Activated naive CD4-positive, alpha-beta T cell treated with anti-CD3 and anti-CD28 coated beads, Interleukin-2, amount 50 U/mL, for 16 hours (primary cell): Measurements from ENCODE around the gene POLG2.

Source experiments
- DNase-seq: peaks from one replicate; pipeline ENCODE4 v3.0.0-alpha.2; 2020

The POLG2 gene

DNA sequence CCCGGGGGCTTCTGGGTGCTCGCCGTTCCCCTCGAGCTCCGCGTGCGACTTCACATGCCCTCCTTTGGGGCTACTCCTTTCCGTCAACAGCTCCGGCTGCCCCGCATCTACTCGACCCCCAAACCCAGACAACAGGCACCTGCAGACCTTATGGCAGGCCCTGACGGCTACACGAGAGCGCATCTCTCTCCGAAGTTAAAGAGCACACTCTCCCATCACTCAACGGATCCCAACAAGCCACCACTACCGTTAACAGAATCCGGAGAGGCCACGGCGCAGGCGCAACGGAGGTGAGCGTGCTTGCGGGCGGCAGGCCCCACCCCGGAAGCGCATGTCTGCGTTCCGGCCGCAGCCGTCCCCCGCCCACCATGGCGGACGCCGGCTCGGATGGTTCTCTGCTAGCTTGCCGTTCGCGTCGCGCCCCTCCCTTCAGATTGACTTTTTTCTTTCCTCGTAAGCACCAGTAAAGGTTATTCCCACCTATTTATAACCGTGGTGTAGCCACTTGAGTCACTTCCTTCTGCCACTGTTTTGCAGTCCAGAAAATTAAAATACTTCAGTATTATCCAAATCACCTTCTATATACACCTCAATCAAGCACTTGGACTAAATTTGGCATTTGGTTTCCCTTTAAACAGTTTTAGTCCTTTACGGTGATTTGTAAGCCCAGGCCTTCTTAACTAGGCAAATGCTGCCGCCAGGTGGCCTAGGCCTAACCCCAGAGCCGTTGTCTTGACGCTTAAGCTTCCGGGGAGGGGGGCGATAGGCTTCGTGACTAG, at the start of gene POLG2:
Gene POLG2 (minus strand): TSS at position 269 of the 779 bp plus-strand sequence. CDS start 86 bp downstream, at position 183.
- peak; percentile 95 for DNase-seq

DNA sequence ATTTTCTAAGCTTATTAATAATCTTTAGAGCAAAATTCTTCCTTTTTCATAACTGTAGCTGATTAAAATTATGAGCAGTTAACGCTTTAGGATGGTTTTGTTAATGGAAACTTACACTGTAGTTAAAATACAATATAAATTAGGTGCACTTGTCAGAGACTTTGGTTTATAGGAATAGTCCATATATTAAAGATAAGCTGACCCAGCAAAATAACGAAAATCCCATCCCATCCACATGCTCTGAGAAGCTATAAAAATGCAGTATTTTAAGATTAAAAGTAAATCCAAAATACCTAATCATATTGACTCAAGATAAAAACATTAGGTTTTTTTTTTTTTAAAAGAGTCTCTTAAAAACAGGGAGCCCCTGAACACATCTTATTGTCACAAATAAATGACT, 47.9 kb upstream of the POLG2 start:
- DNase-seq: no peak

- no peak for DNase-seq
These were observed 43.4 kb upstream of the POLG2 start for GRCh38 chr17:64540118-64540776.

DNA sequence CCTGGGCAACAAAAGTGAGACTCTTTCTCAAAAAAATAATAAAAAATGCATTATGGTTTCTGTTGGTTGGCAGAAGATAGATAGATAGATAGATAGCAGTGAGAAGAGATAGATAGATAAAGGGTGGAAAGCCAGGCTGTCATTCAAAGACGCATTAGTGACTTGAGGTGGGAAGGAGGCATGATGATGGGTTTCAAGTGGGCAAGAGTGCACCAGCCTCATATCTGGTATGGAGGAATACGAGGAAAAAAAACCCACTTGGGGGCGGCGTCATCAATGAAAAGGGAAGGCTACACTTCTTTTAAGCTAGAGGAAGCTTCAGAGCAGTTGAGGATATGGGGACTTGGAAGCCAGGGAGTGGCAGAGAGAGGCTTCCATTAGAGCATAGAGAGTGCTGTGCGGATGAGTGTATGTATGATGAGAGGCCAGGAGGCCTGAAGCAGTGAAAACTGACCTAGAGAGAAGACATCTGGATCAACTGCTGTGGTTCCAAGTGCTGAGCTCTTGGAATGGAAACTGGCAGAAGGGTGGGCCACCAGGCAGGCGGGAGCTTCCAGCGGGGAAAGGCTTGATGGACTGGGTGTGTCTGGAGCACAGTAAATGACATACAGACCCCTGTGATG, 41.8 kb upstream of the POLG2 start:
- no peak for DNase-seq

DNA sequence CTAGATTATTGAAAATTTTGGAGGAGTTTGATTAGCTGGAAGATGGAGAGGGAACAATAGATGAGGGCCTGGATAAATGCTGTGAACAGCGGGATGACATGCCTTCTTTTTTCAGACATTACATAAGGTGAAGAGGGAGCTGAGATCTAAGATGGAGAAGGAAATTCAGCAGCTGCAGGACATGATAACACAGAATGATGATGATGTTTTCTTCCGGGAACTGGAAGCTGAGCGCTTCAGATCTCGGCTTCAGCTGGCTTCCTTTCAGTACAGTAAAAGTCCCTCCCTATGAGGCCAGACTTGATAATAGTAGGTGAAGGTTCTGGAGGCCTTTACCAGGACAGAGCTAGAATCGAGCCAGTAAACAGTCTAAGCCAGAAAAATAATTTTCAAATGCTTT, 40.6 kb upstream of the POLG2 start:
- DNase-seq: no peak

DNA sequence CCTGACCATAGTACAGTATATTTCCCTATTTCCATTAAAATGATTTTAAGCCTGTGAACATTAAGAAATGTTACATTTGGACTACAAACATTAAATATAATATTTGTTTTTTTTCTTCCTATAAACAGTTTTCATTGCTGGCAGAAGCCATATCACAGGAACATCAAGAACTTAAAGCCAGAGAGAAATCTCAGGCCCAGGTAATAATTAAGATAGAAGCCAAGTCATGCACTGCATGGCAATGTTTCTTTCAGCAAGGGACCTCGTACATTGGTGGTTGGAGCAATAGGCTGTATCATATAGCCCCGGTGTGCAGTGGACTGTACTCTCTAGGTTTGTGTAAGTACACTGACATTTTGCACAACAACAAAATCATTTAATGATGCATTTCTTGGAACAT, 40.1 kb upstream of the POLG2 start:
- no peak for DNase-seq

DNA sequence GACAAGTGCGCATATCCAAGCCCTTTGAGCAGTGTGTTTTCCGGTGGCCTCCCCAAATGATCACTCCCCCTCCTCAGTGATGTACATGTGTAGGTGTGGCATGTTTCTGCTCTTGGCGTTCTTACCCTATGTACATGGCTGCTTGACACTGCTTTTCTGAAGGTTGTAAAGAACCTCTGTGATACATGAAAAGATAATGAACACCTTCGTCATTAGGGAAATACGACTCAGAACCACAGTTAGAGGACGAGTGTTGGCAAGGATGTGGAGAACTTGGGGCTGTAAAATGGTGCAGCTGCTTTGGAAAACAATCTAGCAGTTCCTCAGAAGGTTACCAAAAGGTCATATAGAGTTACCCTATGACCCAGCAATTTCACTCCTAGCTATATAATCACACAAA, 38.5 kb upstream of the POLG2 start:
- no peak for DNase-seq

- DNase-seq: peak; percentile 12
These were observed 37.3 kb upstream of the POLG2 start for GRCh38 chr17:64534187-64534586.

GRCh38 chr17:64533784-64534183, 36.9 kb upstream of the POLG2 start:
- DNase-seq: no peak

DNA sequence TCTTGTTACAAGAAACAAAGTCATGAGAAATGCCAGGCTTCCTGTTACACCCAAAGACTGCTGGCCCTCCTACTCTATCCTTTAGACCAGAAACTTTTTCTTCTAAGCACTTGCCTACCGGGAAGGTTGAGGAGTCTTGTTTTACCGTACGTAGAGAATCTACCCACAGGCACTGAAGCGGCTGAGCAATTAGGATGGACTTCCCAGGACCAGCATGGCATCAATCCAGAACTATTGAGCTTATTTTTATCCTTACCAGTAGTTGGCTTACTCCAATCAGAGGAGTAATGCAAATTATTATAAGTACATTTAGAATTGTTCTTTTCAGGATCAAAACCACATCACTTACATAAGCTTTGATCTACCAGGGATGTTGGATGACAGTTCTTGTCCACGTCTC, 35.6 kb upstream of the POLG2 start:
- no peak for DNase-seq

DNA sequence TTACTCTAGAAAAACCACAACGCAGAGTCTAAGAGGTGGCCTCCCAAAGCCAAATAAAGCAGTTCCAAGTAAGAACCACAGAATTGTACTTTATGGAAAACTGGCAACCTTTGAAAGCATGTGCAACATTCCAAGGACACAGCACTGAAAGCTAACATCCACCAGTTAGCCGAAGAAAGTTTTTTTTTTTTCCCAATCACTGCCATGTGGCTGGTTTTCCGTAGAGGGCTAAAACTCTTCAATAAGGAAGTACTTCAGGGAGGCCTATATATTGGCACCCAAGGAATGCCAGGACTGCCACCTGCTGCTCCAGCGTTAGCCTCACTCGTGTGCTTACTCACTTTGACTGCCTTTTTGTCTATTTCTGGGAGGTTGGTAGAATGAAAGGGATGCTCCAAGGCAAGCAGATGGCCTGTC, 35.1 kb upstream of the POLG2 start:
- DNase-seq: no peak

DNA sequence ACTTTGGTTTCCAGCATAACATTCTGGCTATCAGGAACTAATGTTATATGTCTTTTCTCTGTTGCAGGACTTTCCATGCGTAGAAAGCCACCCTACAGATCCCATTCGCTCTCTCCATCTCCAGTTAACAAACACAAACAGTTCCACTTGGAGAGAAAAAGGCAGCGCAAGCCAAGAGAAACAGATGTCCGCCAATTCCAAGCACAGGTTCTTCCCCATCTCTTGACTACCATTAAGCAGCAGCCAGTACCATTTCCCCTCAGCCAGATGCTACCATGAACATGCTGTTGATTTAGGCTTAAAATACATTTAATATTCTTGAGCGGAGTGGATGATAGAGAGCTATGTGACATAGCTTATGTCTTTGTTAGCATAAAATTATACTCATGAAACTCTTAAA, 32.4 kb upstream of the POLG2 start:
- no peak for DNase-seq

DNA sequence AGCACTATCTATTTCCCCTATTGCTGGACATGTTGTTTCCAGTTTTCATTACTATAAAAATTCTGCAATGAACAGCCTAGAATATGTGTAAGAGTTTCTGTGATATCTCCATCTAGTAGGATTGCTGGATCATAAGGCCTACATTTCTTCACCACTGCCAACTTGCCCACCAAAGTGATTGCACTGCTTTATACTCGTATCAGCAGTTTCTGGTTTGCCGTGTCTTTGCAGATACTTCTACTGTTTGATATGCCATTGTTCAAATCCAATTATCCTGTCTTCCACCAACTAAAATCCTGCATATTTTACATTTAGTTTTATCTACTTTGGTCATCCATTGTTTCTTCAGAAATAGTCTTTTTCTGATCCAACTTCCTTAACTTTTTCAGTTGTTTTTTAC, 31.1 kb upstream of the POLG2 start:
- no peak for DNase-seq

DNA sequence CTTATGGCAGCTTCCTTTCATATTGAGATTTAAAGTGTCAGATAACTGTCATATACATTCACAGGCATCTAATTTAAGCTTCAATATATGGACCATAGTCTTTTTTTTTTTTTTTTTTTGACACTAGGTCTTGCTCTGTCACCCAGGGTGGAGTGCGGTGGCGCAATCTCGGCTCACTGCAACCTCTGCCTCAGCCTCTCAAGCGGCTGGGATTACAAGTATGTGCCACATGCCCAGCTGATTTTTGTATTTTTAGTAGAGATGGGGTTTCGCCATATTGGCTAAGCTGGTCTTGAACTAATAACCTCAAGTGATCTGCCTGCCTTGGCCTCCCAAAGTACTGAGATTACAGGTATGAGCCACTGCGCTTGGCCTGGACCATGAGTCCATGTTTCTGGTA, 23.5 kb upstream of the POLG2 start:
- DNase-seq: no peak

DNA sequence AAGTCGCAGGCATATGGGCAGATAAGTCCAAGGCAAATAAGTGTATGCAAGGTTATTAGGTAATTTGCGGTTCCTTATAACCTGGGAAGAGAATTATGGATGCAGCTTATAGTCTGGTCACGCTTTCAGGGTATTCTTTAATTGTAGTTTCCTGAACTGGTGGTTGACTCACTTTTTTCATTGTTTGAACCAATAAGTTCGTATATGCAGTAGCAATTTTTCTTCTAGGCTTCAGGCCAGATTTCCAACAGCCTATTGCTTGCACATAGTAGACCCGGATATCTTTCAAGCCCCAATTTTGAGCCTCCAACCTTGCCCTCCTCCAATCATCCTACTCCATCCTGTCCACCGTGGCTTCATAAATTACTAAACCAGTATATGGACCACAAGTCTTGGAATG, 22.7 kb upstream of the POLG2 start:
- DNase-seq: no peak

- no peak for DNase-seq
These were observed 19.0 kb upstream of the POLG2 start for GRCh38 chr17:64515829-64516228.

DNA sequence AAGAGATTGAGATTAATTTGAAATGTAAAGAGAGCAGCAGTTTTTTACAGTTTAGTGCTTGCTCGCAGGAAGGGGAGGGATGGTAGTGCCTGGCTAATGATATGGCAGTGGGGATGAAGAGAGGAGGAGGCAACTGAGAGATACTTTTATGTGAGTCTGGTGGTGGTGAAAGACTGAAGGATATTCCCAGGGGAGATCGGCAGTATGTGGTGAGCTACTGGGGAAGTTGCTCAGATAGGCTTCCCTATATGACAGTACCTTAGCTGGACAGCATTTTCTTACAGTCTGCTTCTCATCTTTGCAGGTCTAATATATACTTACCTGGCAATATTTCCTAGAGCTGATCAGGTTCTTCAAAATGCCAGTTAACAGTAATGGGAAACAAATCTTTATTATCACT, 18.6 kb upstream of the POLG2 start:
- no peak for DNase-seq

GRCh38 chr17:64509179-64509578, 12.3 kb upstream of the POLG2 start:
- DNase-seq: no peak

DNA sequence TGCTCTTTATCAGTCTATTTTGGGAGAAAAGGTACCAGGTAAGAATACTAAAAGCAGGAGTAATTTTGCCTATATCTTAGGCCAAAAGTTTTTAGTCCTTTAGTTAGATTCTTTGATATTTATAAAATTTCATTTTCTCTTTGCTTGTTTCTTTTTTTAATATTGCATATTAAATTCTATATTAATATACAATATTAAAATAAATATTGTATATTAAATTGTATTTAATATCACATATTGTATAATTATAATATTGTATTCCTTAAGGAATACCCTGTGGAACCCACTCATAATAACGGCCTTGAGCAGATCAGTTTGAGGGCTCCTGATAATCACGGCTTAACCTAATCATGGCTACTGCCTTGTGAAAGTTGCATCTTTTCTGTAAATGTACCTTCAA, 11.8 kb upstream of the POLG2 start:
- DNase-seq: no peak

DNA sequence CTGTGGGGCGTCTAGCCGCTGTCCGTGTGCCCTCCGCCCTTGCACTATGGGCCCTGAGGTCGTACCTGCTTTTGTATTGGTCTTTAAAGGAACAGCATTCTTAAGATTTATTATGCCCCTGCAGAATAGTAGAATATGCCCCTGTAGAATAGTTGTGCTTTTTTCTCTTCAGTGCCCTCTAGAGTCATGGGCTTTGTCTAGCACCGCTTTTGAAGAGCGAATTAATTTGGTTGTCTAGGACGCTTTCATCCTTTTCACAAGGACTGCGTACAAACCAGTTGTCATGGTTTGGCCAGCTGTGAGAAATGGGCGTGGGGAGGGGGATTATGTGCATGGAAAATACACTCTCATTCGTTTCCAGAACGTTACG, 10.5 kb upstream of the POLG2 start:
- DNase-seq: peak; percentile 26

GRCh38 chr17:64506576-64507412, 9.9 kb upstream of the POLG2 start, which contains the start of gene CEP95:
Gene CEP95, plus strand, starts transcription at chr17:64506977. Its CDS starts 121 bp downstream, at chr17:64507098.
- DNase-seq: peak; percentile 96

- peak; percentile 97 for DNase-seq
These were observed 9.3 kb upstream of the POLG2 start, which contains the start of gene DDX5 for GRCh38 chr17:64506201-64506575. Gene DDX5, minus strand, starts transcription at chr17:64506289. Its CDS starts 170 bp downstream, at chr17:64506119.
